ENCODE results near the gene PRPF40B.

The PRPF40B gene

DNA sequence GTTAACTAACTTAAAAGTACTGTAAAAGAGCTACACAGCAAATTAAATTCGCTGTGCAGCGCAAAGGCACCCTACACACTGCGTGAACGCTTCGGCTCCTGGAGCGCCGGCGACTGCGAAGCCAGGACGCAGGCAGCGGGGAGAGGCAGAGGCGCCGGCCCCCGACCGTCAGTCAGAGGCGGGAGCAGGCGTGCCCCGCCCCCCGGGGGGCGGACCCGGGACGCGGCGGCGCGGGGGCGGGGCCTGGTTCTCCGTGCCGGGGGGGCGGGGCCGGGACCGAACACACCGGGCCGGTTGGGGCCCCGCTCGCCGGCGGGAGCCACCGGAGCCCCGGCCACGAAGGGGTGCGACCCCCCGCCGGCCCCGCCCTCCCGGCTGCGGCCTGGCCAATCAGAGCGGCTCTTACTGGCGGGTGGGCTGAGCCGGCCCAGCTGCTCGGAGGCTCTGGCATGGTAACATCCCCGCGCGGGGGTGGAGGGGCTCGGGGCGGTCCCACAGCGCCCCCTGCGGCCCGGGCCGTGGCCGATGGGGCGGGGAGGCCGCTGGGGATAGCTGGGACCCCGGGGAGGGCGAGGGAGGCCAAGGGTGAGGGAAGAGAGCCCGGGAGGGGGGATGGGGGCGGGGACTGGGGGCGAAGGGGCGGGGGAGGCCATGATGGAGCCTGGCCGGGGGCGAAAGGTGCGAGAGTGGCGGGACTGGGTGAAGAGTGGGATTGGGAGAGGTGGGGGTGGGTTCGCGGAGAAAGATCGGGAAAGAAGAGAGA, at the start of gene PRPF40B:
Gene PRPF40B, plus strand, starts transcription at position 420 of the 763 bp plus-strand sequence. Its CDS starts 30 bp downstream, at position 450.
- peak; percentile 89 to 90 for DNase-seq
- peak; percentile 87 for ATAC-seq
- H3K9me3 Mint-ChIP-seq, result no peaks in the 10 kb centered on the region
- peak within 1 kb of the TSS; percentile 32 to 92 for H3K27ac Mint-ChIP-seq
- H3K4me3 Mint-ChIP-seq, result peak within 1 kb of the TSS; percentile 79 to 87
- H3K27me3 Mint-ChIP-seq, result peaks cover 19% of the 10 kb centered on the region
- peaks cover 26% of the 10 kb centered on the region for H3K4me1 Mint-ChIP-seq

DNA sequence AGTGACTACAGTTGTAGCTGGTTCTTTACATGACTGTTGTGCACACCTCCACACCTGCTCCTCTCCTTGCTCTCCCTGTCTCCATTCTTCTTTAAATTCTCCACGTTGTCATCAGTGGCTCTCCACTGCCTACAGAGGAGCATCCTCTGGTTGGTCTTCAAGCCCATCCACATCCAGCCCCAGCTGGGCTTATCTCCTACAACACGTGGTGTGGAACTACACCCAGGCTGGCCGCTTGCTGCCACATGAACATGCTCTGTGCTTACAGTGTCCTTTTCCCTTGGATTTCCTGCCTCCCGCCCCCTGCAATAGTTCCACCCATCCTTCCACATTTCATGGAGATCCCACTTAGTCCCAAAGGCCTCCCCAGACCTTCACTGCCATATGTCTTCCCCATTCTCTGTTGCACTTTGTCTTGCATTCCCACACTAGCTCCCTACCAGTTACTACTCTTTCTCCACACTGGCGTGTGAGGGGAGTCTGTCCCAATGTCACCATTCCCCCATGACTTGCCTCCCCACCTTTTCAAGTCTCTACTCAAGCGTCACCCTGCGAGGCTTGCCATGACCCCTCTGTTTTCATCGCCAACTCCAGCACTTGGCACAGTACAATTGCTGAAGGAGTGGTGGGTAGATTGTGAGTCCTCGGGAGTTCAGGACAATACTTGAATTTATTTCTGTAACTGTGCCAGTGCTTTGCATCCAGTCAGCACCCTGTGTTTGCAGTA, 45.6 kb upstream of the PRPF40B start:
- no peaks in the 10 kb centered on the region for H3K27me3 Mint-ChIP-seq
- no peaks in the 10 kb centered on the region for H3K9me3 Mint-ChIP-seq
- peaks cover 22% of the 10 kb centered on the region for H3K4me1 Mint-ChIP-seq
- no peak for ATAC-seq
- H3K27ac Mint-ChIP-seq, result no peak overlapping the region
- no peak for DNase-seq
- H3K4me3 Mint-ChIP-seq, result no peak overlapping the region

- H3K9me3 Mint-ChIP-seq, result no peaks in the 10 kb centered on the region
- H3K27ac Mint-ChIP-seq, result peak overlapping the region in 1 of 2 donors; percentile 2
- peaks cover 22% of the 10 kb centered on the region for H3K4me1 Mint-ChIP-seq
- DNase-seq, result no peak
- no peaks in the 10 kb centered on the region for H3K27me3 Mint-ChIP-seq
- no peak overlapping the region for H3K4me3 Mint-ChIP-seq
- no peak for ATAC-seq
Observed at GRCh38 chr12:49578471-49579112, 44.8 kb upstream of the PRPF40B start.

- Mint-ChIP-seq H3K27me3 (no peaks in the 10 kb centered on the region), H3K27ac (no peak overlapping the region), H3K9me3 (no peaks in the 10 kb centered on the region), H3K4me1 (peaks cover 27% of the 10 kb centered on the region), H3K4me3 (no peak overlapping the region)
- DNase-seq (peak; percentile 43 to 44), ATAC-seq (peak; percentile 78)
Observed at GRCh38 chr12:49580572-49581535, 42.5 kb upstream of the PRPF40B start.

GRCh38 chr12:49582201-49582600, 41.2 kb upstream of the PRPF40B start:
- ATAC-seq (no peak), DNase-seq (no peak)
- no peak overlapping the region for H3K4me3 Mint-ChIP-seq
- no peaks in the 10 kb centered on the region for H3K27me3 Mint-ChIP-seq
- H3K27ac Mint-ChIP-seq, result no peak overlapping the region
- peaks cover 27% of the 10 kb centered on the region for H3K4me1 Mint-ChIP-seq
- no peaks in the 10 kb centered on the region for H3K9me3 Mint-ChIP-seq

- no peaks in the 10 kb centered on the region for H3K27me3 Mint-ChIP-seq
- DNase-seq (no peak), ATAC-seq (no peak)
- no peaks in the 10 kb centered on the region for H3K9me3 Mint-ChIP-seq
- no peak overlapping the region for H3K4me3 Mint-ChIP-seq
- no peak overlapping the region for H3K27ac Mint-ChIP-seq
- H3K4me1 Mint-ChIP-seq, result peaks cover 27% of the 10 kb centered on the region
Observed at GRCh38 chr12:49582850-49583249, 40.5 kb upstream of the PRPF40B start.

- DNase-seq (no peak), ATAC-seq (no peak)
- Mint-ChIP-seq H3K27ac (no peak overlapping the region), H3K4me1 (peaks cover 27% of the 10 kb centered on the region), H3K27me3 (no peaks in the 10 kb centered on the region), H3K4me3 (no peak overlapping the region), H3K9me3 (no peaks in the 10 kb centered on the region)
Observed at GRCh38 chr12:49583366-49584094, 39.8 kb upstream of the PRPF40B start.

- DNase-seq (no peak), ATAC-seq (no peak)
- no peaks in the 10 kb centered on the region for H3K27me3 Mint-ChIP-seq
- peaks cover 27% of the 10 kb centered on the region for H3K4me1 Mint-ChIP-seq
- H3K9me3 Mint-ChIP-seq, result no peaks in the 10 kb centered on the region
- H3K27ac Mint-ChIP-seq, result no peak overlapping the region
- H3K4me3 Mint-ChIP-seq, result no peak overlapping the region
Observed at GRCh38 chr12:49584591-49584990, 38.8 kb upstream of the PRPF40B start.

- no peaks in the 10 kb centered on the region for H3K27me3 Mint-ChIP-seq
Observed at GRCh38 chr12:49585477-49586459, 37.6 kb upstream of the PRPF40B start.

GRCh38 chr12:49587174-49587908, 36.0 kb upstream of the PRPF40B start:
- H3K9me3 Mint-ChIP-seq, result peaks cover 0 to 18% of the 10 kb centered on the region in 2 donors
- ATAC-seq (no peak), DNase-seq (no peak)
- H3K27ac Mint-ChIP-seq, result no peak overlapping the region
- H3K4me1 Mint-ChIP-seq, result peaks cover 5% of the 10 kb centered on the region
- H3K27me3 Mint-ChIP-seq, result no peaks in the 10 kb centered on the region
- H3K4me3 Mint-ChIP-seq, result no peak overlapping the region

More at GRCh38 chr12:49585477-49586459, 37.6 kb upstream of the PRPF40B start:
- Mint-ChIP-seq H3K9me3 (peaks cover 0 to 11% of the 10 kb centered on the region in 2 donors), H3K4me3 (no peak overlapping the region), H3K4me1 (peaks cover 20% of the 10 kb centered on the region), H3K27ac (no peak overlapping the region)
- DNase-seq (no peak), ATAC-seq (no peak)

DNA sequence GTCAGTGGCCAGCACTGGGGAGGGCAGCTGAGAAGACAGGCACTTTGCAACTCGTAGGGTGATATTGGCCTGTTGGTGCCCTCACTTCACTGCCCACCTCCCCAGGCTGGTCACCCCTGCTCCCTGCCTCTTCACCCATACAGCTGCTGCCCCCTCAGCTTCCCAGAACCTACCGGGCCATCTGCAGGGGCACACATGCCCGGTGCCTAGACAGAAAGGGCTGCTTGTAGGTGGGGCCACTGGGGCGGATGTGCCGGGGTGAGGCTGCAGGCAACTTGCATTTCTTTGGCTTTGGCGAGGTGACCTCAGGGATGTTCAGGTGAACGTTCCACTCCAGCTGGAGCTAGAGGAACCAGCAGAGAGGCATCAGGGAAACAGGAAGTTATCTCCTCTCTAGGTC, 35.1 kb upstream of the PRPF40B start:
- H3K27me3 Mint-ChIP-seq, result no peaks in the 10 kb centered on the region
- no peak for ATAC-seq
- peak overlapping the region in 1 of 2 donors; percentile 45 for H3K27ac Mint-ChIP-seq
- no peak overlapping the region for H3K4me3 Mint-ChIP-seq
- DNase-seq, result no peak
- H3K4me1 Mint-ChIP-seq, result peaks cover 5% of the 10 kb centered on the region
- peaks cover 4 to 18% of the 10 kb centered on the region in 2 donors for H3K9me3 Mint-ChIP-seq

DNA sequence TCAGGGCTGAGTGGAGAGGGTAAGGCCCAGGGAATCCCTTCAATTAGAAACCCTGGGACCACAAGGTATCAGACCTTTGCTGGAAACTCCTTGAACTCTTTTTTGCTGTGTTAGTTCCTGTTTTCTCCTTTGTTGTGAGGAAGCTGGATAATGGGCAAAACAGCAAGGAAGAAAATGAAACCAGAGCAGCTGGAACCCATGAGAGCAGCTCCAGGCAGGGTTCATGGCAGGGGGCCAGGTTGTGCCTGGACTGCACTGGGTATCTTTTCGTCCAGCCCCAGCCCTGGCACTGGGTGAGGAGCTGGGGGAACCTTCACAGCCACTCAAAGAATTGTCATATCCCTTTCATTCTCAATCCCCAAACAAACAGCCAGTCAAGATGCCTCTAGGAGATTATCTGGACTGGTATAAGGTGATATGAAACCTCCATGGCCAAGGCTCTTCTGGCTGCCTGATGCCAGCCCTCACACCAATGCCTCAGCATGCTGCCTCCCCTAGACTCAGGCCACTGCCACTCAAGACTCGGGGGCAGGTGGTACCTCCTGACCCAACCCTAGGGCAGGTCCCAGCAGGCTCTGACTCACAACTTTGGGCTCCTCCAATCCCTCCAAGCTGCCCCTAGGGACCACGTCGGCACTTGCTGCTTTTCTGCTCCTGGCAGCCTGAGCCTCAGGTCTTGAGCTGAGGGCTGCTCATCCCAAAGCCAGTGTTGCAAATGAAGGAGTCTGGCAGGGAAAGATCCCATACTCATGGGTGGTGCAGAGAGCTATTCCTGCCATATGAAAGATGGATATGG, 34.4 kb upstream of the PRPF40B start:
- Mint-ChIP-seq H3K4me3 (no peak overlapping the region), H3K9me3 (peaks cover 4 to 18% of the 10 kb centered on the region in 2 donors), H3K27me3 (no peaks in the 10 kb centered on the region), H3K4me1 (peaks cover 5% of the 10 kb centered on the region), H3K27ac (peak overlapping the region in 1 of 2 donors; percentile 64)
- DNase-seq (no peak), ATAC-seq (no peak)

Measured in stimulated activated naive CD8-positive, alpha-beta T cell treated with anti-CD3 and anti-CD28 coated beads, Interleukin-15, amount 100 ng/mL, for 72 hours (primary cell).